ENCODE results near the gene C5orf58. TPM values are rescaled to one million over a fixed set of nuclear protein-coding genes. Genes with fewer than 3 reads are reported as not detected.

Gene C5orf58
- total and polyA plus RNA-seq, 9 of the 15 experiments (the other 6 are each of a cell fraction or from before 2014, with no cell fraction given): 1.5 to 7.6 (median 5.3) TPM

GRCh38 chr5:170283296-170283695 is 50.5 kb downstream of the C5orf58 start:
- Histone ChIP-seq H3K4me1 (replicated peaks in 1 of 2; ENCODE audit: control insufficient read depth in 2 of 2, insufficient read depth in 2 of 2, low read length in 2 of 2) (peaks cover 5 to 21% of the 10 kb centered on the region in 2 experiments), H3K9ac (ENCODE audit: insufficient read depth in 1 of 2, low read depth in 2 of 2, low read length in 2 of 2) (no peak overlapping the region), H3K4me2 (ENCODE audit: insufficient read depth, low read length) (no peak overlapping the region), H3K9me1 (ENCODE audit: control insufficient read depth, insufficient read depth, low read length) (no peaks in the 10 kb centered on the region), H3K27me3 (ENCODE audit: control insufficient read depth in 2 of 2, insufficient read depth in 2 of 2, low read length in 2 of 2) (no peaks in the 10 kb centered on the region), H3K27ac (ENCODE audit: extremely low read depth, low read depth, low read length) (no peak overlapping the region), H3K9me3 (replicated peaks; ENCODE audit: control insufficient read depth, insufficient read depth, low read depth, low read length) (no peaks in the 10 kb centered on the region), H3K4me3 (no peak overlapping the region), H2AFZ (ENCODE audit: low read depth, low read length) (no peak overlapping the region), H3K36me3 (ENCODE audit: control insufficient read depth, insufficient read depth, low read length) (no peaks in the 10 kb centered on the region), H4K20me1 (replicated peaks; ENCODE audit: control insufficient read depth, insufficient read depth, low read length) (no peaks in the 10 kb centered on the region; the same call in 1 of the 2 replicates), H3K79me2 (ENCODE audit: control insufficient read depth, insufficient read depth, low read length) (no peaks in the 10 kb centered on the region)
- ChIA-PET CTCF (ENCODE audit: low intra/inter-chr PET ratio) (no interaction called here), POLR2A (interaction anchor here (0.7 to 1.6 kb wide), 6 partner anchors 9 to 49 kb away, joined by 3 to 8 read pairs (median 4); partner anchors contain the start of gene LCP2)
- in situ Hi-C loops (cut with MboI): no loop called here
- ATAC-seq (no peak), FAIRE-seq (peak; percentile 51), DNase-seq (ENCODE audit: extremely low read depth in 1 of 4, low spot score in 3 of 4) (no peak)
- no TSS peak for BruUV-seq (replicated peaks)
- peak; percentile 87 for TF ChIP-seq HMBOX1 (IDR thresholded peaks at IDR 0.05)
- TF ChIP-seq ZNF79 (CRISPR knock-in tag; IDR thresholded peaks at IDR 0.05; ENCODE audit: low read depth): no peak
- 20% methylated on average over 1 of the region's 1 CpG for WGBS (ENCODE audit: insufficient coverage, low coverage, missing lambda C conversion rate)
- intact Hi-C loops (cut with micrococcal nuclease): no loop called here

- Histone ChIP-seq H3K27me3 (ENCODE audit: control insufficient read depth in 2 of 2, insufficient read depth in 2 of 2, low read length in 2 of 2) (no peaks in the 10 kb centered on the region), H3K4me3 (no peak overlapping the region), H3K4me1 (replicated peaks in 1 of 2; ENCODE audit: control insufficient read depth in 2 of 2, insufficient read depth in 2 of 2, low read length in 2 of 2) (peaks cover 5 to 12% of the 10 kb centered on the region in 2 experiments), H3K9me1 (ENCODE audit: control insufficient read depth, insufficient read depth, low read length) (no peaks in the 10 kb centered on the region), H3K36me3 (ENCODE audit: control insufficient read depth, insufficient read depth, low read length) (no peaks in the 10 kb centered on the region), H3K79me2 (ENCODE audit: control insufficient read depth, insufficient read depth, low read length) (no peaks in the 10 kb centered on the region), H3K9ac (ENCODE audit: insufficient read depth in 1 of 2, low read depth in 2 of 2, low read length in 2 of 2) (no peak overlapping the region), H3K27ac (ENCODE audit: extremely low read depth, low read depth, low read length) (no peak overlapping the region), H2AFZ (ENCODE audit: low read depth, low read length) (no peak overlapping the region), H3K9me3 (replicated peaks; ENCODE audit: control insufficient read depth, insufficient read depth, low read depth, low read length) (no peaks in the 10 kb centered on the region), H3K4me2 (ENCODE audit: insufficient read depth, low read length) (no peak overlapping the region), H4K20me1 (replicated peaks; ENCODE audit: control insufficient read depth, insufficient read depth, low read length) (no peaks in the 10 kb centered on the region)
- TF ChIP-seq CBX3 (IDR thresholded peaks at IDR 0.05; ENCODE audit: borderline replicate concordance in 1 of 2, low read length in 2 of 2): peak in 1 of 2 experiments; percentile 87; a peak in 1 of 3 replicates
- TF ChIP-seq TRIM28 (IDR thresholded peaks at IDR 0.05): 0 out of 2 replicates have a peak, but pooled peaks have one; percentile 43
- TF ChIP-seq ZNF280A (IDR thresholded peaks at IDR 0.05; ENCODE audit: low read depth, partially characterized antibody): peak; percentile 42
- no peak for TF ChIP-seq FOS (IDR thresholded peaks at IDR 0.05; ENCODE audit: extremely low read depth, insufficient read length)
- TF ChIP-seq PHF20 (IDR thresholded peaks at IDR 0.05; ENCODE audit: partially characterized antibody): no peak
- BruUV-seq (replicated peaks): no TSS peak
- DNase-seq (ENCODE audit: extremely low read depth in 1 of 4, low spot score in 3 of 4): no peak
- ATAC-seq: no peak
- FAIRE-seq: no peak
- POLR2A ChIA-PET: no interaction called here
- in situ Hi-C loops (cut with MboI): no loop called here
- intact Hi-C loops (cut with micrococcal nuclease): no loop called here
- WGBS (ENCODE audit: insufficient coverage, low coverage, missing lambda C conversion rate): 30% methylated on average over 2 of the region's 2 CpGs
- CTCF ChIA-PET (ENCODE audit: low intra/inter-chr PET ratio): no interaction called here
Observed at GRCh38 chr5:170284231-170284630, 51.4 kb downstream of the C5orf58 start.
